IPS-20b (cell line): ENCODE measurements around the gene FGF10.

Source experiments
- H3K27ac ChIP-seq: one replicate; pipeline ENCODE4 v1.5.1; 2013; ENCODE audit warnings: low read length
- H3K27me3 ChIP-seq: 2 replicates; pipeline ENCODE4 v1.6.1; 2013; ENCODE audit warnings: mild to moderate bottlenecking, low read length, inconsistent platforms; ENCODE audit not compliant: insufficient read depth
- H3K36me3 ChIP-seq: 2 replicates; pipeline ENCODE4 v1.6.1; 2013; ENCODE audit warnings: low read depth, mild to moderate bottlenecking, inconsistent platforms, low read length, moderate library complexity; ENCODE audit not compliant: insufficient read depth
- H3K4me1 ChIP-seq: 2 replicates; pipeline ENCODE4 v1.6.1; 2013; ENCODE audit warnings: mild to moderate bottlenecking, control low read depth, inconsistent platforms, low read length, moderate library complexity; ENCODE audit not compliant: insufficient read depth
- H3K4me3 ChIP-seq: 2 replicates; pipeline ENCODE4 v1.5.1; 2013; ENCODE audit warnings: mild to moderate bottlenecking, low read length, inconsistent platforms
- H3K9ac ChIP-seq: 2 replicates; pipeline ENCODE4 v1.6.1; 2013; ENCODE audit warnings: low read depth, mild to moderate bottlenecking, inconsistent platforms, low read length, moderate library complexity
- H3K9me3 ChIP-seq: 2 replicates; pipeline ENCODE4 v1.6.1; 2013; ENCODE audit warnings: mild to moderate bottlenecking, low read depth, low read length, inconsistent platforms; ENCODE audit not compliant: insufficient read depth

FGF10 gene

GRCh38 chr5:44385291-44385900, 3.8 kb downstream of the FGF10 start:
- Histone ChIP-seq H3K4me1 (peaks cover 16% of the 10 kb centered on the region; the same call in 1 of the 2 replicates), H3K9ac (no peak overlapping the region), H3K27ac (no peak overlapping the region), H3K9me3 (no peaks in the 10 kb centered on the region), H3K36me3 (no peaks in the 10 kb centered on the region), H3K27me3 (peaks cover 41% of the 10 kb centered on the region), H3K4me3 (no peak overlapping the region)

GRCh38 chr5:44384816-44385215, 4.4 kb downstream of the FGF10 start:
- H3K36me3 ChIP-seq: no peaks in the 10 kb centered on the region
- no peak overlapping the region for H3K9ac ChIP-seq
- no peak overlapping the region for H3K4me3 ChIP-seq
- H3K9me3 ChIP-seq: no peaks in the 10 kb centered on the region
- peaks cover 10% of the 10 kb centered on the region; the same call in 1 of the 2 replicates for H3K4me1 ChIP-seq
- no peak overlapping the region for H3K27ac ChIP-seq
- peaks cover 36% of the 10 kb centered on the region for H3K27me3 ChIP-seq

GRCh38 chr5:44382894-44383293, 6.3 kb downstream of the FGF10 start:
- Histone ChIP-seq H3K9ac (no peak overlapping the region), H3K4me3 (no peak overlapping the region), H3K4me1 (peaks cover 10% of the 10 kb centered on the region; the same call in 1 of the 2 replicates), H3K36me3 (no peaks in the 10 kb centered on the region), H3K9me3 (no peaks in the 10 kb centered on the region), H3K27me3 (peaks cover 18% of the 10 kb centered on the region), H3K27ac (no peak overlapping the region)

- H3K36me3 ChIP-seq: no peaks in the 10 kb centered on the region
- no peaks in the 10 kb centered on the region for H3K4me1 ChIP-seq
- no peaks in the 10 kb centered on the region for H3K9me3 ChIP-seq
- H3K27ac ChIP-seq: no peak overlapping the region
- H3K4me3 ChIP-seq: no peak overlapping the region
- no peak overlapping the region for H3K9ac ChIP-seq
- H3K27me3 ChIP-seq: no peaks in the 10 kb centered on the region
Observed at GRCh38 chr5:44377057-44377456, 12.2 kb downstream of the FGF10 start.

- no peaks in the 10 kb centered on the region for H3K36me3 ChIP-seq
- H3K4me1 ChIP-seq: no peaks in the 10 kb centered on the region
- no peaks in the 10 kb centered on the region for H3K27me3 ChIP-seq
- no peak overlapping the region for H3K4me3 ChIP-seq
- H3K9ac ChIP-seq: no peak overlapping the region
- H3K9me3 ChIP-seq: no peaks in the 10 kb centered on the region
- H3K27ac ChIP-seq: no peak overlapping the region
Observed at GRCh38 chr5:44372028-44372427, 17.2 kb downstream of the FGF10 start.

GRCh38 chr5:44367203-44367602, 22.0 kb downstream of the FGF10 start:
- Histone ChIP-seq H3K36me3 (no peaks in the 10 kb centered on the region), H3K9me3 (no peaks in the 10 kb centered on the region), H3K27me3 (no peaks in the 10 kb centered on the region), H3K27ac (no peak overlapping the region), H3K9ac (no peak overlapping the region), H3K4me3 (no peak overlapping the region), H3K4me1 (no peaks in the 10 kb centered on the region)

- H3K9ac ChIP-seq: no peak overlapping the region
- H3K9me3 ChIP-seq: no peaks in the 10 kb centered on the region
- no peaks in the 10 kb centered on the region for H3K36me3 ChIP-seq
- H3K27me3 ChIP-seq: no peaks in the 10 kb centered on the region
- no peak overlapping the region for H3K27ac ChIP-seq
- H3K4me1 ChIP-seq: no peaks in the 10 kb centered on the region
- no peak overlapping the region for H3K4me3 ChIP-seq
Observed at GRCh38 chr5:44365345-44365744, 23.9 kb downstream of the FGF10 start.

GRCh38 chr5:44364097-44364496, 25.1 kb downstream of the FGF10 start:
- H3K36me3 ChIP-seq: no peaks in the 10 kb centered on the region
- H3K9me3 ChIP-seq: no peaks in the 10 kb centered on the region
- no peak overlapping the region for H3K9ac ChIP-seq
- no peak overlapping the region for H3K27ac ChIP-seq
- H3K4me1 ChIP-seq: no peaks in the 10 kb centered on the region
- no peaks in the 10 kb centered on the region for H3K27me3 ChIP-seq
- no peak overlapping the region for H3K4me3 ChIP-seq

- H3K36me3 ChIP-seq: no peaks in the 10 kb centered on the region
- no peaks in the 10 kb centered on the region for H3K4me1 ChIP-seq
- no peak overlapping the region for H3K27ac ChIP-seq
- no peaks in the 10 kb centered on the region for H3K27me3 ChIP-seq
- H3K9me3 ChIP-seq: no peaks in the 10 kb centered on the region
- H3K4me3 ChIP-seq: no peak overlapping the region
- H3K9ac ChIP-seq: no peak overlapping the region
Observed at GRCh38 chr5:44361342-44362001, 27.7 kb downstream of the FGF10 start.

- no peaks in the 10 kb centered on the region for H3K4me1 ChIP-seq
- H3K9ac ChIP-seq: no peak overlapping the region
- no peaks in the 10 kb centered on the region for H3K36me3 ChIP-seq
- no peaks in the 10 kb centered on the region for H3K9me3 ChIP-seq
- H3K4me3 ChIP-seq: no peak overlapping the region
- H3K27ac ChIP-seq: no peak overlapping the region
- no peaks in the 10 kb centered on the region for H3K27me3 ChIP-seq
Observed at GRCh38 chr5:44360919-44361318, 28.3 kb downstream of the FGF10 start.

GRCh38 chr5:44358421-44358820, 30.8 kb downstream of the FGF10 start:
- H3K4me1 ChIP-seq: no peaks in the 10 kb centered on the region
- H3K9ac ChIP-seq: no peak overlapping the region
- no peaks in the 10 kb centered on the region for H3K27me3 ChIP-seq
- no peaks in the 10 kb centered on the region for H3K9me3 ChIP-seq
- no peak overlapping the region for H3K4me3 ChIP-seq
- no peaks in the 10 kb centered on the region for H3K36me3 ChIP-seq
- no peak overlapping the region for H3K27ac ChIP-seq

- Histone ChIP-seq H3K4me1 (no peaks in the 10 kb centered on the region), H3K9ac (no peak overlapping the region), H3K4me3 (no peak overlapping the region), H3K9me3 (no peaks in the 10 kb centered on the region), H3K27me3 (no peaks in the 10 kb centered on the region), H3K36me3 (no peaks in the 10 kb centered on the region), H3K27ac (no peak overlapping the region)
Observed at GRCh38 chr5:44356231-44356630, 33.0 kb downstream of the FGF10 start.
